KMS-11 (cell line): ENCODE results near the gene TEX2.

Experiments used
- H2AFZ ChIP-seq: fragments of 200-600 bp; sonication (generic); 2 replicates; pipeline ENCODE4 v1.6.1; 2016; ENCODE audit warnings: antibody characterized with exemption, mixed run types, low read depth
- H3K27ac ChIP-seq: fragments of 200-600 bp; sonication (generic); 2 replicates; pipeline ENCODE4 v1.6.1; 2016; ENCODE audit warnings: mild to moderate bottlenecking, mixed run types
- H3K27me3 ChIP-seq: fragments of 200-600 bp; sonication (generic); 2 replicates; pipeline ENCODE4 v1.6.1; 2017; ENCODE audit warnings: mild to moderate bottlenecking, low read depth, mixed run types, moderate library complexity; ENCODE audit not compliant: insufficient read depth
- H3K36me3 ChIP-seq: fragments of 200-600 bp; sonication (generic); 2 replicates; pipeline ENCODE4 v1.6.1; 2017; ENCODE audit warnings: mild to moderate bottlenecking, mixed run types; ENCODE audit not compliant: insufficient read depth
- H3K4me1 ChIP-seq: fragments of 200-600 bp; sonication (generic); 2 replicates; pipeline ENCODE4 v1.6.1; 2016; ENCODE audit warnings: mild to moderate bottlenecking, low read depth, mixed run types; ENCODE audit not compliant: poor library complexity, severe bottlenecking
- H3K4me2 ChIP-seq: fragments of 200-600 bp; sonication (generic); 2 replicates; pipeline ENCODE4 v1.7.0; 2016; ENCODE audit warnings: mild to moderate bottlenecking, mixed run types
- H3K4me3 ChIP-seq: fragments of 200-600 bp; sonication (generic); IDR thresholded peaks from 2 replicates; pipeline ENCODE4 v1.6.1; 2017; ENCODE audit warnings: low read depth, low read length, mixed read lengths; ENCODE audit not compliant: insufficient read depth
- H3K79me2 ChIP-seq: fragments of 200-600 bp; sonication (generic); 2 replicates; pipeline ENCODE4 v1.6.1; 2016; ENCODE audit warnings: low read depth, mixed run types; ENCODE audit not compliant: insufficient read depth
- H3K9ac ChIP-seq: fragments of 200-600 bp; sonication (generic); 2 replicates; pipeline ENCODE4 v1.6.1; 2016; ENCODE audit warnings: mild to moderate bottlenecking, mixed run types
- H4K20me1 ChIP-seq: fragments of 200-600 bp; sonication (generic); 2 replicates; pipeline ENCODE4 v1.6.1; 2016; ENCODE audit warnings: mild to moderate bottlenecking, mixed run types; ENCODE audit not compliant: insufficient read depth
- CTCF ChIP-seq: fragments of 200-600 bp; sonication (generic); conservative IDR thresholded peaks from 2 replicates; pipeline ENCODE4 v1.6.1; 2017; ENCODE audit warnings: low read depth, mild to moderate bottlenecking, antibody characterized with exemption, low read length, moderate library complexity, mixed read lengths

TEX2 gene

GRCh38 chr17:64295146-64295545 is 32.1 kb upstream of the TEX2 start:
- Histone ChIP-seq H3K9ac (no peak overlapping the region), H3K4me1 (no peaks in the 10 kb centered on the region), H3K79me2 (no peaks in the 10 kb centered on the region), H3K4me2 (no peak overlapping the region), H3K36me3 (no peaks in the 10 kb centered on the region), H2AFZ (no peak overlapping the region), H3K4me3 (no peak overlapping the region), H4K20me1 (no peaks in the 10 kb centered on the region), H3K27me3 (no peaks in the 10 kb centered on the region), H3K27ac (no peak overlapping the region)
- no peak for TF ChIP-seq CTCF

- H3K4me3 ChIP-seq = no peak overlapping the region
- TF ChIP-seq CTCF = peak; percentile 79
These were observed 28.3 kb upstream of the TEX2 start for GRCh38 chr17:64291268-64291851.

GRCh38 chr17:64289741-64290141 is 26.7 kb upstream of the TEX2 start:
- H3K27ac ChIP-seq = no peak overlapping the region
- no peaks in the 10 kb centered on the region for H3K27me3 ChIP-seq
- no peak overlapping the region for H3K4me2 ChIP-seq
- no peak overlapping the region for H3K4me3 ChIP-seq
- no peaks in the 10 kb centered on the region for H3K79me2 ChIP-seq
- H3K36me3 ChIP-seq = no peaks in the 10 kb centered on the region
- TF ChIP-seq CTCF = no peak
- H3K9ac ChIP-seq = no peak overlapping the region
- no peaks in the 10 kb centered on the region for H3K4me1 ChIP-seq
- no peaks in the 10 kb centered on the region for H4K20me1 ChIP-seq
- H2AFZ ChIP-seq = no peak overlapping the region

More at GRCh38 chr17:64291268-64291851, 28.3 kb upstream of the TEX2 start:
- Histone ChIP-seq H3K4me1 (no peaks in the 10 kb centered on the region), H2AFZ (no peak overlapping the region), H3K27me3 (no peaks in the 10 kb centered on the region), H3K79me2 (no peaks in the 10 kb centered on the region), H3K36me3 (no peaks in the 10 kb centered on the region), H3K4me2 (no peak overlapping the region), H4K20me1 (no peaks in the 10 kb centered on the region), H3K9ac (no peak overlapping the region), H3K27ac (no peak overlapping the region)

GRCh38 chr17:64282753-64283080 is 19.7 kb upstream of the TEX2 start:
- Histone ChIP-seq H3K36me3 (no peaks in the 10 kb centered on the region), H3K27ac (no peak overlapping the region), H3K9ac (no peak overlapping the region), H2AFZ (no peak overlapping the region), H3K79me2 (no peaks in the 10 kb centered on the region), H3K27me3 (no peaks in the 10 kb centered on the region), H3K4me2 (no peak overlapping the region), H3K4me3 (no peak overlapping the region), H3K4me1 (no peaks in the 10 kb centered on the region), H4K20me1 (no peaks in the 10 kb centered on the region)
- no peak for TF ChIP-seq CTCF
